C1 segment of cervical spinal cord (tissue), 14 donors: Measurements from ENCODE around the gene FAM72C.
"Not testable (repeated sequence)": the region's sequence is repeated elsewhere in the genome, so short reads cannot be mapped to it uniquely, and the experiment has no call there.

Source experiments
- DNase-seq, 14 donors: peaks; one replicate each; lab custom pipeline; 2025; lab: John Stamatoyannopoulos, UW

The FAM72C gene

DNA sequence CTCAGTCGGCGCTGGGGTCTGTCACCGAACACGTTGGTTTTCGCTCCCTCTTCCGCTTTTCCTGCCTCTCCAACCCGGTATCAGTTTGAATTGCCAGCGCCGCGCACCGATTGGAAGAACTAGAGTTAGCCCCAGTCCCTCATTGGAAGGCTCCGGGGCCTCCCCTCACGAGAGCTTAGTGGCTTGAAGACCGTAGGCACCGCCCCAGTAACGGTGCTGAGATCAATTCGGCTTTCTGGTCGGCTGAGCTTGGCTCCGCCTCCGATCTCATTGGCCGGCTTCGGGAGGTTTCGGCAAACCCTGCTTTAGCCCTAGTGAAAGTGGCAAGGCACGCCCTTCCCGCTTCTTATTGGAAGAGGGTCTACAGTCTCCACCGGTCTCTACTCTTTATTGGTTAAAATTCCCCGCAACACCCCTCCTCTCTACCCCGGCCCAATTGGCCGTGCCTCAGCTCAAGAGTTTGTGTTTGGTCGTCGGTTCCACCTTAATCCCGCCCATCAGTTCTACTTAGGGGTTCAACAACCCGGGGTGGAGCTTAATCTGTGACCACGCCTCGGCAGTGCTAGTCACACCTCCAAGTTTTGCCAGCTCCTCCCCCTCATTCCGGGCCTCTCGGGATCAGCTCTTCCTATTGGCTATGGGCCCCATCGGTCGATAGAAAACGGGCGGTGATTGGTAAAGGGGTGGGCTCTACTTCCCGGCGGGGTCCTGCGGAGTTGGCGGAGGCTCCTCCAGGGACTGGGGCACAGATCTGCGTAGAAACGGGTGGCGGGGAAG is at the start of gene FAM72C:
TSS of gene FAM72C (minus strand) at position 63 of the 777 bp plus-strand sequence. CDS start 845 bp downstream, outside the sequence.
- DNase-seq, result not testable (repeated sequence)

DNA sequence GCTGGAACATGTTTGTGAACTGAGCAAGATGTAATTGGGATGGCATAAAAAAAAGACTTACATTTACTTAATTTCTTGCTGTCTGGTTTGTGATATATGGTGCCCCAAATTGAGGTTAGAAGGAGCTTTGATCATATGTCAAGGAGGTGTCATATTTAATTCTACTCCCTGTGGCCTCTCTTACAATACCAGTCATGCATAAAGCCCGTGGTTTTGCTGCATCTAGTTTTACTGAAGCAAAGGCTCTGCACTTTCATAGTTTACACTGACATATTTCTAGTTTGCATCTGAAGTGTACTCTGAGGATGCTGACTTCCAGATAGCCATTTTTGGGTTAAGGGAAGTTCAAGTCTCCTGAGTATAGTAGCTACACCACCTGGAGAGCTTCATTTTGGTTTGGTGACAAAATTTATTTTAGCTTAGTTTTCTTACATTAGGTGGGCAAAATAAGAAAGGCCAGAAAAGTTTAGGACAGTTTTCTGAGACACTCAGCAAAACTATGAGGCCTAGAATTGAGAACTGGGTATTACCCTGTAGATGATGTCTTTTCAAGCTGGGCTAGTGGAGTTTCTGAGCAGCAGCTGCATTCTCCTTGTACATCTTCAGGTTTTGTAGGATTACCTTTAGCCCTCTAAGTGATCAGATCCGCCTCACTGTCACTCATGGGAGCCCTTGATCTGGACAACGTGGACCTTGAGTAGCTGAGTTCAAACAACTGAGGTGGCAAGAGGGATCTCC is 48.4 kb upstream of the FAM72C start:
- not testable (repeated sequence) for DNase-seq

DNA sequence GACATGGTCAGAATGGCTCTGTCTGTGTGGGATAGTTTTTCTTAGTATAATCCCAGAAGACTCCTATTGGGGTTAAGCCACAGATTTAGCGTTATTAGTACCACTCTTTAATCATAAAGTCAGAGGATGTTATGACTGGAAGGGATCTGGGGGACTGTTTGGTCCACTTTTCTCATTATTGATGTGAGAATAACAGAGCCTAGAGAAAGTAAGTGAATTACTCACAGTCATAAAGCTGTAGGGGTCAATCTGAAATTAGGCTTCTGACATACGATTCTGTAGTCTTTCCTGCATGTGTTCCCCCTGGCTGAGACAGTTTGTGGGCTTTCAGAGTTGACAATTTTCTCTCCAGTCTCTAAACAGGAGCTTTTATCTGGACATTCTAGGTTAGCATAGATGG is 47.3 kb upstream of the FAM72C start:
- DNase-seq, result not testable (repeated sequence)

DNA sequence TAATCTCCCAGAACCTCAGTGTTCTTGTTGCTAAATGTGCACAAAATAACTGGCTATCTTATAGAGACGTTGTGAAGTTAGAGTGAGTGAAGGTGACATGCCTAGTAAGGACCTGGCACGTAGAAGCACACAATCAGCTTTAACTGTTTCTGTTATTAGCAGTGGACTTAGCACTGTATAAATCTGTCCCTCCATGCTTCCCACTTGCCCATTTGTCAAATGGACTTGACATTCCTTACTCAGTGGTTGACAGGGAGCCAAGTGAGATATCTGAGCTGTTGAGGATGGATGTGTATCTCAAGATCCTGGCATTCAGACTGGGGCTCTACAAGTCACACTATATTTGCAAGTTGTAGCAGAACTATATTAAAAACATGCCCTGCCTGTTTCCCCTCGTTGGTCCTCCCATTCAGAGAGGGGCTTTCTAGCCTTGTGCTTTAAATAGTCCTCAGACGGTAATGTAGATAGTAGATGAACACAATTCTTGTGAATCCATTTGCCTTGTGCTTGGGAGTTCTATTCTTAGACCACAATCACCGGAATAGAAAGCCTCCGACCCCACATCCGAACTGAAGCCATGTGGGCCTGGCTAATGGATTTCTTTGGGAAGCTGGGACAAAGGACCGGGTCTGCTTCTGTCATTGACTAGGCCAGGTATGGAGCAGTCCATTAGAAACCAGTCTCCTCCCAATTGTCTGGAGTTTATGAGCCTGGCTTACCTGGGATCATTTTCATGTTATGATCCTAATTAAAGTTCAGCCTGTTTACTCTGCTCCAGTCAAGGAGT is 43.6 kb upstream of the FAM72C start:
- not testable (repeated sequence) for DNase-seq

DNA sequence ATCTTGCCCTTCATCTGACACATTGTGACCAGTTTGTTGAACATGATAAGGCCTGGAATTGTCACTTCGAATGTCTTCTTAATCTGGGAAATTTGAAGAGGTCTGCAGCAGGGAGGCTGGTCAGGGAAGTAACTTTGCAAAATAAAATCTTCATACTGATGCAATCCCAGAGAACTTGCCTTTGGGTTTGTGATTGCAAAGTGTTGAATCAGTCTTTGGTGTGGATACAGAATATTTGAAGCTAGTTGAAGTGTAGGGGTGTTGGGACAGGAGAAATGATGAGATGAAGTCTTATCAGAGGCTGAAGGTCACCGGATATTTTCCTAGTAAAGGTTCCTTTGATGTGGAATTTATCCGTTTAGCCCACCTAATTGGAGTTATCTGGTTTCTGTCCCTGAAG is 42.7 kb upstream of the FAM72C start:
- DNase-seq, result not testable (repeated sequence)

DNA sequence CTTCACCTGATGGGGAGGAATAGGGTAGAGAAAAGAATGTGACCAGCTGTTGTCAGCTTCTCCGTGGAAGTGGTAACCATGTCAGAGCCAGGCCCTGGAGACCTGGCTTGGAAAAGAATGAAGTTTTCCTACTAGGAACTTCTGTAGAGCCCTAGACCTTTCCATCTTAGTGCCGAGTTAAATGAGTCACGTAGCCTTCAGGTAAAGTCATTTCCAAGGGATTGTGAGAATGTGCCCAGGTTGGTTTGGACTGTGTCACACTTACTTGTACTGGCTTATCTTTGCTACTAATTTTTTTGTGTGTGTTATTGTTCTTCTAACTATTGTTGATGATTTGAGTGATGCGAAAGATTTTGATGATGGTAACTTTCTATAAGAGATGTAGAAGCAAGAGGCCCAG is 42.3 kb upstream of the FAM72C start:
- not testable (repeated sequence) for DNase-seq

DNA sequence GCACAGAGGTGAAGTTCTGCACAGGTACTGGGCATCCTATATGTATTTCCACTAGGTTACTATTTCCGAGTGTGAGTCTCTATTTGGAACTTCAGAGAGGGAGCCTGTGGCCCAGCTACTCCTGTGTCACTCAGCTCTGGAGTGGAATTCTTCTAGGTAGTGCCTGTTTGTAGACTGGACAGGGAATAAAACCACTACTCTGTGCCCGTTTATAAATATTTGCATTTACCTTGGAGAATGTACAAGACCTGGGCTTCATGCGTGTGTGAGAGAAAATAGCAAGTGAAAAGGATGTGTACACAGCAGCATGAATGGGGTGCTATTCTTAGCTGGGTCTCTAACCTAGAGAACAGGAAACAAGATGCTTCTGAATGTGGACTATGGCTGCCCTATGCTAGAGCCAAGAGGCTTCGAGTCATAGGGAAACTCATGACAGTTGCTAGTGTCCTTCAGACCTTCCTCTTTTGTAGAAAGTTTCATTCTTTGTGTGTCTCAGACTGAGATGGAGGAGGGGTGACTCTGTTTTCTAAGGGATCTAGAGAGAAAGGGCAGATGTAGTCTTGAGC is 40.5 kb upstream of the FAM72C start:
- not testable (repeated sequence) for DNase-seq

DNA sequence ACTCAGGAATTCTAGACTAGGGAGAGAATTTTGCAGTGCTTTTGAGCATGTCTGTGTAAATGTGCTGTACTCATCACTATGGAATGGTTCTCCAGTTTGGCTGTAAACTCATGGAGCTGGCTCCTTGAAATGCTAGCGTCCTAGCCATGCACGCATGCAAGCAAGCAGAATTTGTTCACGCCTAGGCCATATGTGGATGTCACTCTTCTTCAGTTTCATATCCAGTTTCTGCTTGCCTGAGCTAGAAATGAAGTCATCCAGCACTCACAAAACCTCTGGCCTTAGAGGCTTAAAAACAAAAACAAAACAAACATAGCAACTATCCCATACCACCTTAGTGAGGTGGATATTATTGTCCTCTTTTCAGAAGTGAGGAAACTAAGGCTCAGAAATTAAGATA is 37.6 kb upstream of the FAM72C start:
- DNase-seq, result not testable (repeated sequence)

DNA sequence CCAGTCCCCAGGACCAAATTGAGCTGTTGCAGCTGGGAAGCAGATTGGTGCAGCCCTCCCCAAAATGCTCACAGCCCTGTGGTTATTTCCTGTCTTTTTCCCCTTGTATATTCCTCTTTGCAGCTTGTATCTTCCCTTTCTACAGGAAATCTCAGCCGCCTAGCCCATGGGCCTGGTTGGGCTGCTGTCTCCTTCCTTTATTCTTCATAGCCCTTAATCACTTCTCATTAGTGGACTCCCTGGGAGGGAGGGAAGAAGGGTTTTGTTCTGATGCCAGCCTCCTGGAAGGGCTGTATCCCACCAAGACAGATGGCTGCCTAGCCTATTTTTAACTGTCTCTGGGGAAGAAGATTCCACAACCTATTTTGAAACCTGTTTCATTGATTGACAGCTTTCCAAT is 32.5 kb upstream of the FAM72C start:
- DNase-seq, result not testable (repeated sequence)

DNA sequence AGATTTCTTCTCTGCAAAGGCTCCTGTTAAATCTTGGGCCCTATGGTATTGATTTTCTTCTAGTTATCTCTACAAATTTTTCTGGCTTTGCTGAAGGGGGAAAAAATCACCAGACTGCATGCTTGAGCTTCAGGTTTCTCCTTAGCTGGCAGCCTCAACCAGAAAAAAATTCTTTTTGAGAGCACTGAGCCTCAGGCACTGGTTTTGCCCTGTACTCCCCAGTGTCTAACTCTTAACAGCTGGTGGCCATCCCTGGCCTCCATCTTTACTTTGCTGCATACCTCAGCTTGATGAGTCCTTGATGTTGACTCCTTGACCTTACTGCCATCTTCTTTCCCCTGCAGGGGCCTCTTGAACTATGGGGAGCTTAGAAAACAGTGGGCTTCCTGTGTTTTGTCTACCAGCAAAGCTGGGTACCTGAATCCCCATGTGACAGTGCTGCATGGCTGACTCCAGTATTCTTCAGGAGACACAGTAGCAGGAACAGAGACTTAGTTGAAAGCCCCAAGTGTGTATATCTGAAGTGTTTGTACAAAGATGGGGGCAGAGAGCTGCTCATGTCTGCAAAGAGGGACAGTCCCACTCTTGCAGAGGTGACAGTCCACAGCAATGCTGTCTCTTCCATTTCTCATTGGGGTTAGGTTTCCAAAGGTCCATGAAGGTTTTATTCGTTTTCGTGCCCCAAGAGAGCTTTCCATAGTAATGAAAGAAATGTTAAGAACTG is 31.7 kb upstream of the FAM72C start:
- DNase-seq, result not testable (repeated sequence)

DNA sequence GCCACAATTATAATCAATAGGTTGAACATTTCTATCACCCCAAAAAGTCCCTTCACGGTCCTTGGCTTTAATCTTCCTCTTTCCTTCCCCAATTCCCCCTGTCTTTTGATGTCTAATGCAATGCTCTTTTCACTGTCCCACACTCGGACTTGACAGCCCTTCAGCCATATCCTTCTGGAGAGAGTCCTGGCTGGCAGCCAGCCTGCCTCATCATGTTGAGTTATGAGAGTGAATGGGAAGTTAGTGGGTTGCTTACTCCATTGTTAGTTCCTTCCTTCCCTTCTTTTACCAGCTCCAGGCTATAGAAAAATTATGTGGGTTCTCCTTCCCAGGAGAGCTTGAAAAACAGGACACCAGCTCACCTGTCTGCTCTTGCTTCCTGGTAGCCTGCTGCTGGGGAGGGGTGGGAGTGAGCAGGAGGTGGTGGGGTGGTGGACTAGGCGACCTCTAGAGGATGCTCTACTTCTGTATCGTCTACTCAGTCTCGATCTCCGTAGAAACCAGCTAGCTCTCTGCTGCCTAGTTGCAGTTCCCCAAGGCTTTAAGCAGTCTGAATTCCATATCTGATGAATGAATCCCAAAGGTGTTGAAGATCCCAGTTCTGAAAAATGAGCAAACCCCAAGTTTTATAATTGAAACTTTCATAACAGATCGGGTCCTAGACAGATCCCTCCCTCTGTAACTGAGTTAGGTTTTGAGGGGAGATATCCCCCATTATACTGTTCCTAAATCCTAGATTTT is 30.5 kb upstream of the FAM72C start:
- DNase-seq, result not testable (repeated sequence)

DNA sequence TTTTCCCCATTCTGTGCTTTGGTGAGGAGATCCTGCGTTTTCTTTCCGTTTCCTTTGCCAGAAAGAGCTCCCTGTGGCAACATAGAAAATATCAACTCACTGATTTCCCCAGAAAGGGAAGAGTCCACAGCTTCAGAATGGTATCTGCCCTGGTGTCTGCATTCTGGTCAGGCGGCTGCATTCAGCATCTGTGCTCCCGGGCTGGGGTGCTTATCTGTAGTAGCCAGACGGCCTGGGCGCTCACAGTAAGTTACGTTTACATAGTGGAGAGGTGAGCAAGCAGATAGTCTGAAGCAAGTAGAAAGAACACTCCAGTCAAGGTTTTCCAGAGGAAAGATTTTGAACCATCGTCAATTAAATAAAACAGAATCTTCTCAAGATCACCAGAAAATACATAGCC is 29.3 kb upstream of the FAM72C start:
- not testable (repeated sequence) for DNase-seq

DNA sequence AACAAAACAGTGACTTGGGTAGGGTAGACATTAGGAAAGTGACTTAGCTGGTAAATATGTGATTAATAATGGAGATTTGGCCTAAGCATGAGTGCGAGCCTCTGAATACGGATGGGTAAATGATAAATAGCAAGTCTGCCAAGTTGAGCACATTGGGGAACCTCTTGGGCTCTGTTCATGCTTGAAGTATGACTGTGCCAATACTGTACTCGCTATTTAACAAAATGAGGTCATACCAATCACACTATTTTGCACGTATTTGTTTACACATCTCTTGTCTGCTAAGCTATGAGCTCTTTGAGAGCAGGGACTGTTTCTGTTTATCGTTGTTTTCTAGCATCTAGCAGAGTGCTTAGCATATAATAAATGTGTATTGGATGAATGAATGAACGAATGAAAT is 24.2 kb upstream of the FAM72C start:
- DNase-seq, result not testable (repeated sequence)

DNA sequence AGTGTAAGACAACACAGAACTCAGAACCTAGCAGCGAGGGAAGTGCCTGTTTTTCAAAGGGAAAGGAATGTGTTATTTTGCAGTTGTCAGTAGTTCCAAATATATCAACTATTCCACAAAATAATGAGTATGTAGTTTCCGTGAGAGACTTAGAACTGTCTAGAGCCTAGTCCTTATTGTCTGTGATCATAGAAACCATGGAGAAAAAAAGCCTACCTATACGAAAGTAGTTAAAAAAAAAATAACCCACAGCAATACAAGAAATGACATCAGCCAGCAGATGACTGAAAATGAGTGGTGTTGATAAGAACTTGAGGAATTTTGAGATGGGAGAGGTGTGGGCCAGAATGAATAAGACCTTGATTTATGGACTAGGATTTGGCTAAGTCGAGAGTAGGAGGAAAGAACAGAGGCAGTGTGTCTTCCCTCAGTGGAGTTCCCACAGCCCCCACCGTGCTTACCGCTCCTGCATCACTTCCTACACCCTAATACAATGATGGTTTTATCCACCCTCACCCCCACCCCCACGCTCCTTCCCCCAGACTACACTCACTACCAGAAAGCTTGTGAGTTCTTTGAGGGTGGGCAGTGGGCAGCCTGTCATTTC is 21.6 kb upstream of the FAM72C start:
- DNase-seq, result not testable (repeated sequence)

DNA sequence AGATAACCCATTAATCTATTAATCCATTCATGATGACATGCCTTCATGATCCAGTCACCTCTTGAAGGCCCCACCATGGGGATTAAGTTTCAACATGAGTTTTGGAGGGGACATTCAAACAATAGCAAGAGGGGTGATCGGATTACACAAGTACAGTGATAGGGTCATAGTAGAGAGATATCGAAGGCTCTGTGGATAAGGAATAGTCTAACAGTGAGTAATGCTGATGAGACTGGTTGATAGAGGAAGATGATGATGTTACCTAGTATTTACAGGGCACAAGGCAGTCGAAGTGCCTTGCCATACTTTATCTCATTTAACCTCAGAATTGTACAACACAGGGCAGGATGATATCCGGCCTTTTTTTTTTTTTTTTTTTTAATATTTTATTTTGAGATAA is 18.9 kb upstream of the FAM72C start:
- not testable (repeated sequence) for DNase-seq

DNA sequence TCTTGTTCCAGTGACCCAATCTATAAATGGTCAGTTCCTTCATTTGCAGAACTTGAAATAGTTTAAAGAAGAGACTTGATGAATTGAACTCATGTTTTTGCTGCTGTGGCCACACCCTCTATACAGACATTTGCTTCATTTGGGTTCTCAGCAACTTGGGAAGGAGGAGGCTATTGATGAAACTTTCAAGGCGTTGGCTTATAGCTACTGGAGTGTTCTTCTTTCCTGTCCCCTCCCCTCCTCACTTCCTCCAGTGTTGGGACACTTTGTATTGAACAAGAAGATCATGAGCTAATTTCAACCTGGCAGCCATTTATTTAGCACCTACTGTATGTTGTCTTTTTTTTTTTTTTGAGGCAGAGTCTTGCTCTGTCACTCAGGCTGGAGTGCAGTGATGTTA is 17.9 kb upstream of the FAM72C start:
- DNase-seq, result not testable (repeated sequence)

DNA sequence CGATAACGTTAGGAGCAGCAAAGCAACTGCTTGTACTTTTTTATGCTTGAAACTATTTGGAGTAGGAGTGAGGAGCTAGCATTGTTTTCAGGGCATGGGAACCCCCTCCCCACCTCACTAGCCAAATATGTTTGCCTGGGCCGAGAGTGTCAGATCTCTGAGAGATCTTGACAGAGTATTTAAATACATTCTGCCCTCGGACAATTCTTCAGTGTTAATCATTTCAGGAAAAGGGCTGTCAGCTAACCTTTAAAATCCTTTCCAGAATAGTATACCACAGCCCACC is 17.6 kb upstream of the FAM72C start:
- DNase-seq, result not testable (repeated sequence)

DNA sequence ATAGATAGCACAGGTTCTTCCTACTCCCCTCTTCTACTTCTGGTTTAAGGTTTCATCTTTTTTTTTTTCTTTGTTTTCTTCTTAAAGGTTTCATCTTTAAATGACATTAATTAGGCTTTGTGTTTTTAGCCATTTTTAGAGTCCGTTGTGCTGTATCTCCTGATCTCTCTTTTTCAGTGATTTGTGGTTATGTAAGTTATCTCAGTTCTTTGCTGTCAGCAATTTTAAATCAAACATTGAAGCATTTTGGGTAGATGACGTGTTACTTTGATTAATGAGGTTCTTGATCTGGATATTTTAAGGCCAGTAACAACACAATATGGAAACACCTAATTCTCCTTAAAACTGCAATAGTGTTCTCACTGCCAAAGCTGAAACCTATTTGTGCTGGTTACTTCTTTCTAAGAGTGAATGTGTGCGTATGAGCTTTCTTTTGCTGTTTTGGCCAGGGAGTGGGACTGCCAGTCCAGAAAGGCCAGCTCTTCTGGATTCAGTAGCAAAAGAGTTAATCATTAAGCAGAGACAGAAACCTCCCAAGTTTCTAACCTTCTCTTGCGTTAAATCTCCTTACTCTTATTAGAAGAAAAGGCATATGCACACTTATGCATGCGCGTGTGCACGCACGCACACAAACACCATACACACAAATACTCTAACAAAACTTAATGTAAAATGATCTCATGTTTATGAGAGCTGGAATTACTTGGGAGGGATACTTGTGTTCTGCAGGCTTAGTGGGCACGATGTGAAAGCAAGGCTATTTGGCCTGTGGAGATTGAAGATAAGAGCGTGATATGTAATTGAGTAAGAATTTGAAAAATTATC is 17.0 kb upstream of the FAM72C start:
- not testable (repeated sequence) for DNase-seq

DNA sequence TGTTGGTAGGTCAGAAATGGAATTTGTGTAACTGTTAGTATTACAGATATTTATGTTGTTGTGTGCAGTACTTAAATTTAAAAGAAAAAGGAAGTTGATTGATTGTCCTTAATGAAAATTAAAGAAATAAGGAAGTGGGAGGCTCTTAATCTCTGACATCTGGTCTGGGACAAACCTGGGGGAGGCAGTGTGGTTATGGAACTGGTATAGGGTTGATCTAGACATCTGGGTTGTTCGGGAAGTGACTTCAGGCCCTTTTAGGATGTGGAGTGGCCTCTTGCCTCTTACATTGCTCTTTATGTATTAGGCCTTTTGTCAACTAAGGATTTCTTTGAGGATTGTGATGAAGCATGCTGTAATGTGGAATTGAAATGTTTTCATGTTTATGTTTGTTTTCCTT is 16.1 kb upstream of the FAM72C start:
- not testable (repeated sequence) for DNase-seq
